ENCODE measurements around the gene IFT122.

IFT122 gene

GRCh38 chr3:129561619-129562248, 121.7 kb downstream of the IFT122 start:
- DNase-seq = no peak

GRCh38 chr3:129562803-129563202, 122.8 kb downstream of the IFT122 start:
- DNase-seq = no peak

GRCh38 chr3:129563332-129563731, 123.3 kb downstream of the IFT122 start:
- no peak for DNase-seq

DNA sequence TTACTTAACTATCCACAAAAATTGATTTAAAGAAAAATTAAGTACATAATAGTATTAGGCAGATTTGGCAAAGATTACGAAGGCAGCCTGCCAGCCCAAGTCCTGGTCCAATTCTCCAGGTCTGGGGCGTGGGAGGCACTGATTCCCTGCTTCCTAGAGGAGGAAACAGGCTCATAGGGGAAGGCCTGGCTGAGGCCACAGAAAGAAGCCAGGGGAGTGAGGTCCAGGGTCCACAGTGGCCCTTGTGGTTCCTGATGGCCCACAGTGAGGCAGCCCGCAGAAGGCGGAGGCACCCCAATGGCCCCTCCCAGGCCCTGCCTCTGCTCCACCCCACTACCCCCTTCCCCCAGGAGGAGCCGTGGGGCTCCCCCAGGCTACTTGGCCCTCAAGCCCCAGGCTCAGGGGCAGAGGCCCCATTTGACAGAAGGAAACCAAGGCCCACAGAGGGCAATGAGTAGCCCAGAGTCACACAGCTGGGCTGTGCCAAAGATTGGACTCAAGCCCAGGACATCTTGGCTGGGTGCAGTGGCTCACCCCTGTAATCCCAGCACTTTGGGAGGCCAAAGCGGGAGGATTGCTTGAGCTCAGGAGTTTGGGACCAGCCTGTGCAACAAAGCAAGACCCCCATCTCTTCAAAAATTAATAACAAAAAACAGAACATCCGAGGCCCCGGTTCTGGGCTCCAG, 124.0 kb downstream of the IFT122 start:
- no peak for DNase-seq

DNA sequence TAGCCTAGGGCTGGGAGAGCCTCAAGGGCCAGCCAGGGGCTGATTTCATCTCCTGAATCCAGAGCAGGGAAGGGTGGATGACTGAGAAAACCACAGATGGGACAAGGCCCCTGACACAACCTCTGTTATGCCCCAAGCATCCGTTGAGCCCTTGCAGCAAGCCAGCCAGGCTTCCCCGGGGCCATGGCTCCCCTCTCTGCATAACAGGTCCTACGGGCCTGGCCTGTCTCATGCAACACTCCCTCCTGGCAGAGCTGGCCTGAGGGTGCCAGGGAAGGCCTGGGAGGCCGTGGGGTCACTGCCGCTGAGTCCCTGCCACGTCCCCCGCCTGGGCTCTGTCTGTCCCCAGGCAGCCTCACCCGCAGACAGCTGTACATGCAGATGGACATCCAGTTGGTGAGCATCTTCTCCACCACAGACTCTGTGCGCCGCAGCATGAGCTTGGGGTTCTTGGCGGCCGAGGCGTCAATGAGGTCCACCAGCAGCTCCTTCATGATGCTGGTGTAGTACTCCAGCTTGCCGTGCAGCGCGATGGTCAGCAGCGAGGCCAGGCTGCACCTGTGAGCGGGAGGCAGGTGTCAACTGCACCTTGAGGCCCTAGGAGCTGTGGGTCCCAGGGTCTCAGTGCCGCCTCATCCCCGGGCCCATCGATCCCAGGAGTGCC, 125.1 kb downstream of the IFT122 start:
- DNase-seq = no peak

- no peak for DNase-seq
These were observed 125.9 kb downstream of the IFT122 start for GRCh38 chr3:129565902-129566301.

DNA sequence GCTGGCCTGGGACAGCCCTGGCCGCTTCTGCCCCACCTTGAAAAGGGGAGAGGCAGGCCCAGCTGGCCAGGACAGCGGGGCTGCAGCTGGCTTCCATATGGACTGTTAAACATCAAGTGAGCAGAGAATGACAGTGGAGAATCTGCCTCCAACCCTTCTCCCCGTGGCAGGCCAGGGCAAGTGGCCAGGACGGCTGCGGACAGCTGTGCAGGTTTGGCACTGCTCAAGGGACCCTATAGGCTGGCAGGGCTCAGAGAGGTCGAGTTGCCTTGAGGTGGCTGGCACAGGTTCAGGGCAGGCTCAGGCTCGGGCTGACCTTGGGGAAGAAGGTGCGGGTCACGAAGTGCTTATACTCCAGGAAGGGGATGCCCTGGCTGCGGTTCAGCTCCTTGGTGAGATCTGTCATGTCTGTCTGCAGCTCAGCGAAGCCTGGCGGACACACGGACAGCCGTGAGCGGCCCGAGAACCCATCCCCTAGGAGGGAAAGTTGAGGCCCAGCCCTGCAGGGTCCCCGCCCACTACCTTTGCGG, 127.2 kb downstream of the IFT122 start:
- no peak for DNase-seq

GRCh38 chr3:129567939-129568338, 127.9 kb downstream of the IFT122 start:
- DNase-seq = no peak

GRCh38 chr3:129569856-129570255, 129.8 kb downstream of the IFT122 start:
- no peak for DNase-seq

Measured in CD4-positive, alpha-beta T cell treated with Interferon alpha-2 for 1 hour (primary cell).